Measurements from ENCODE around the gene SPRED3.

- TF ChIP-seq, protein P1, sequence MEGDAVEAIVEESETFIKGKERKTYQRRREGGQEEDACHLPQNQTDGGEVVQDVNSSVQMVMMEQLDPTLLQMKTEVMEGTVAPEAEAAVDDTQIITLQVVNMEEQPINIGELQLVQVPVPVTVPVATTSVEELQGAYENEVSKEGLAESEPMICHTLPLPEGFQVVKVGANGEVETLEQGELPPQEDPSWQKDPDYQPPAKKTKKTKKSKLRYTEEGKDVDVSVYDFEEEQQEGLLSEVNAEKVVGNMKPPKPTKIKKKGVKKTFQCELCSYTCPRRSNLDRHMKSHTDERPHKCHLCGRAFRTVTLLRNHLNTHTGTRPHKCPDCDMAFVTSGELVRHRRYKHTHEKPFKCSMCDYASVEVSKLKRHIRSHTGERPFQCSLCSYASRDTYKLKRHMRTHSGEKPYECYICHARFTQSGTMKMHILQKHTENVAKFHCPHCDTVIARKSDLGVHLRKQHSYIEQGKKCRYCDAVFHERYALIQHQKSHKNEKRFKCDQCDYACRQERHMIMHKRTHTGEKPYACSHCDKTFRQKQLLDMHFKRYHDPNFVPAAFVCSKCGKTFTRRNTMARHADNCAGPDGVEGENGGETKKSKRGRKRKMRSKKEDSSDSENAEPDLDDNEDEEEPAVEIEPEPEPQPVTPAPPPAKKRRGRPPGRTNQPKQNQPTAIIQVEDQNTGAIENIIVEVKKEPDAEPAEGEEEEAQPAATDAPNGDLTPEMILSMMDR (IDR thresholded peaks at IDR 0.05; ENCODE audit: low read depth, low read length, missing input control), result no peak
- TF ChIP-seq FOXA1 (IDR thresholded peaks at IDR 0.05), result no peak
- TF ChIP-seq YY1 (IDR thresholded peaks at IDR 0.05), result no peak
- no peak for TF ChIP-seq TAF1 (conservative IDR thresholded peaks at IDR 0.05)
Measured at GRCh38 chr19:38401148-38401547, 12.7 kb downstream of the SPRED3 start.

Measured in liver (tissue), 3 donors.